Measurements from ENCODE around the gene PRAMEF27.
"Not testable (repeated sequence)": the region's sequence is repeated elsewhere in the genome, so short reads cannot be mapped to it uniquely, and the experiment has no call there.

DNA sequence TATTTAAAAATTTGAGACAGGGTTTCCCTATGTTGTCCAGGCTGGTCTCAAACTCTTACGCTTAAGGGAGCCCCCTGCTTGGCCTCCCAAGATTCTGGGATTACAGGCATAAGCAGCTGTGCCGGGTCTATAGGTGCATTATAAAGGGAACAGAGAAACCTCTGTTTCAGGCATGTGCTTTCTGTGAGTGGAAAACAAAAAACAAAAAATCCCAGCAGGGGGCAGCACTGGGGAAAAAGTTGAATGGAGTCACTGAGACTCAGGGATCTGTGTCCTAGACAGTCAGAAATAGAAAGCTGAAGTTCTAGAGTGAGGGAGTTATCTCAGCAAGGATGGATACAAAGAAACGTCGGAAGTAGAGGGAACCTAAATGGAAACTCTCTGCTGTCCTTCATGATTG is 50.6 kb downstream of the PRAMEF27 start:
- not testable (repeated sequence) for TF ChIP-seq POLR2A, CTCF (IDR thresholded peaks at IDR 0.05)
